HFFc6 (cell line): ENCODE results near the gene SORCS2. TPM values are rescaled to one million over a fixed set of nuclear protein-coding genes. Genes with fewer than 3 reads are reported as not detected.

Experiments
- DNase-seq: peaks from one replicate; pipeline ENCODE4 v3.0.0-alpha.2; 2018
- H3K27ac Mint-ChIP-seq: 2 replicates; pipeline ENCODE4 v1.8.0; 2020; ENCODE audit warnings: mild to moderate bottlenecking, mixed read lengths
- H3K27me3 Mint-ChIP-seq: 2 replicates; pipeline ENCODE4 v1.8.0; 2021; ENCODE audit warnings: mild to moderate bottlenecking, moderate library complexity, mixed read lengths; ENCODE audit not compliant: insufficient read depth
- H3K36me3 Mint-ChIP-seq: 2 replicates; pipeline ENCODE4 v1.8.0; 2021; ENCODE audit warnings: low read depth, mixed read lengths
- H3K4me1 Mint-ChIP-seq: 2 replicates; pipeline ENCODE4 v1.8.0; 2020; ENCODE audit warnings: low read depth, mixed read lengths
- H3K4me3 Mint-ChIP-seq: 2 replicates; pipeline ENCODE4 v1.8.0; 2020; ENCODE audit warnings: mild to moderate bottlenecking, moderate library complexity, mixed read lengths
- H3K9me3 Mint-ChIP-seq: 2 replicates; pipeline ENCODE4 v1.8.0; 2020; ENCODE audit warnings: mild to moderate bottlenecking, mixed read lengths
- total RNA-seq, 6 experiments: library from RNA; stranded (reverse); fragmentation: NEBNext Ultra II Directional; extraction: Animal tissue kit (Norgen Biotek cat#: 25700); gene quantifications; 2 replicates in 1 of 6; 3 replicates in 5 of 6; pipeline ENCODE4 v1.2.3, GENCODE V29; 2021
- TF ChIP-seq, protein P1 (sequence below): fragments of 200-600 bp; sonication (generic); IDR thresholded peaks from 2 replicates; pipeline ENCODE4 v1.5.0; 2021; ENCODE audit warnings: antibody characterized with exemption, mild to moderate bottlenecking

SORCS2 gene
- total RNA-seq, 6 experiments from 2014 or later = 0.05 to 0.15 (median 0.12) TPM; not detected in 3

DNA sequence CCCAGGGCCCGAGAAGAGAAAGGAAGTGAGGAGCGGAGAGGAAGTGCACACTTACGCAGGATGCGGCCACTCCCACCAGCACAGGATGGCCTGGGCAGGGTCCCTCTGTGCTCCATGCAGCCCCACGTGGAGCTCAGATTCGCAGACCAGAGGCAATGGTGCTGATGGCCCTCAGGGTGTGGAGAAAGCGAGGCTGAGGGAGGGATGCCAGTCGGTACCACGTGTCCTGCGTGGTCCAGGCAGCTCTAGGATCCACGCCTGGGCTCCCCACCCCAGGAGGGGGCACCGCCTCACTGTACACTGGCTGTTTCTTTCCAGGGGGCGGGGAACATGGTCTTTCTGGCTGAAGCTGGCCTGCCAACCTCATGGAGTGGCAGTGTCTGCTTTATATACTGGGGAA is 505.5 kb downstream of the SORCS2 start:
- Mint-ChIP-seq H3K9me3 (no peaks in the 10 kb centered on the region), H3K27me3 (peaks cover 29% of the 10 kb centered on the region), H3K4me3 (no peak overlapping the region), H3K27ac (no peak overlapping the region), H3K4me1 (peaks cover 22% of the 10 kb centered on the region), H3K36me3 (no peaks in the 10 kb centered on the region)
- no peak for DNase-seq
- TF ChIP-seq, protein P1, sequence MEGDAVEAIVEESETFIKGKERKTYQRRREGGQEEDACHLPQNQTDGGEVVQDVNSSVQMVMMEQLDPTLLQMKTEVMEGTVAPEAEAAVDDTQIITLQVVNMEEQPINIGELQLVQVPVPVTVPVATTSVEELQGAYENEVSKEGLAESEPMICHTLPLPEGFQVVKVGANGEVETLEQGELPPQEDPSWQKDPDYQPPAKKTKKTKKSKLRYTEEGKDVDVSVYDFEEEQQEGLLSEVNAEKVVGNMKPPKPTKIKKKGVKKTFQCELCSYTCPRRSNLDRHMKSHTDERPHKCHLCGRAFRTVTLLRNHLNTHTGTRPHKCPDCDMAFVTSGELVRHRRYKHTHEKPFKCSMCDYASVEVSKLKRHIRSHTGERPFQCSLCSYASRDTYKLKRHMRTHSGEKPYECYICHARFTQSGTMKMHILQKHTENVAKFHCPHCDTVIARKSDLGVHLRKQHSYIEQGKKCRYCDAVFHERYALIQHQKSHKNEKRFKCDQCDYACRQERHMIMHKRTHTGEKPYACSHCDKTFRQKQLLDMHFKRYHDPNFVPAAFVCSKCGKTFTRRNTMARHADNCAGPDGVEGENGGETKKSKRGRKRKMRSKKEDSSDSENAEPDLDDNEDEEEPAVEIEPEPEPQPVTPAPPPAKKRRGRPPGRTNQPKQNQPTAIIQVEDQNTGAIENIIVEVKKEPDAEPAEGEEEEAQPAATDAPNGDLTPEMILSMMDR = no peak

GRCh38 chr4:7698584-7698983 is 506.2 kb downstream of the SORCS2 start:
- no peak overlapping the region for H3K4me3 Mint-ChIP-seq
- H3K27ac Mint-ChIP-seq = peak overlapping the region; percentile 24; the same call in 1 of the 2 replicates
- H3K36me3 Mint-ChIP-seq = no peaks in the 10 kb centered on the region
- no peak for DNase-seq
- no peaks in the 10 kb centered on the region for H3K9me3 Mint-ChIP-seq
- peaks cover 22% of the 10 kb centered on the region for H3K4me1 Mint-ChIP-seq
- TF ChIP-seq, protein P1 = peak; percentile 41
- peaks cover 21% of the 10 kb centered on the region for H3K27me3 Mint-ChIP-seq

- Mint-ChIP-seq H3K4me1 (peaks cover 22% of the 10 kb centered on the region), H3K4me3 (no peak overlapping the region), H3K9me3 (no peaks in the 10 kb centered on the region), H3K27ac (peak overlapping the region; percentile 24; the same call in 1 of the 2 replicates), H3K27me3 (peaks cover 20% of the 10 kb centered on the region), H3K36me3 (no peaks in the 10 kb centered on the region)
- TF ChIP-seq, protein P1 = no peak
- DNase-seq = peak; percentile 57
These were observed 506.7 kb downstream of the SORCS2 start for GRCh38 chr4:7699031-7699430.

GRCh38 chr4:7699825-7700224 is 507.5 kb downstream of the SORCS2 start:
- no peak for DNase-seq
- Mint-ChIP-seq H3K27me3 (peaks cover 15% of the 10 kb centered on the region), H3K27ac (no peak overlapping the region), H3K4me1 (peaks cover 22% of the 10 kb centered on the region), H3K4me3 (no peak overlapping the region), H3K9me3 (no peaks in the 10 kb centered on the region), H3K36me3 (no peaks in the 10 kb centered on the region)
- TF ChIP-seq, protein P1 = no peak

DNA sequence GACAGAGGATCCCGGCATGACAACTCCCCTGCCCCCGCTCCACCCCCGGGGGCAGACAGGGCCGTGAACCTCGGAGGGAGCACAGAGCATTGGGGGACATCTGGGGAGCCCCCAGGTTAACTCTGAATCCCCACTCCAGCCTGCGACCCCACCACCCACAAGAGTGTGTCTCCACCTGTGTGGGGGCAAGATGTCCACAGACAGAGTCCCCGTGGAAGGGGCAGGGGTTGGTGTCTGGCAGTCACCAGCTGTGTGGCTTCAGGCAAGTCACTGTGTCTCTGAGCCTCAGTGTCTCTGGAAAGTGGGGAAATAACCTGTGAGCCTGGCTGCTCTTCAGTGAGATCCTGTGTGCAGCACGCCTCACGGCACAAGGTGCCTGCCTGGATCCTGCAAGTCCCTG is 508.3 kb downstream of the SORCS2 start:
- Mint-ChIP-seq H3K9me3 (no peaks in the 10 kb centered on the region), H3K4me3 (no peak overlapping the region)

More for the DNA sequence above, 508.3 kb downstream of the SORCS2 start:
- peaks cover 22% of the 10 kb centered on the region for H3K4me1 Mint-ChIP-seq
- DNase-seq = no peak
- peaks cover 15% of the 10 kb centered on the region for H3K27me3 Mint-ChIP-seq
- H3K36me3 Mint-ChIP-seq = no peaks in the 10 kb centered on the region
- TF ChIP-seq, protein P1 = no peak
- no peak overlapping the region for H3K27ac Mint-ChIP-seq
